H9 (cell line): ENCODE results near the gene RAB11A. TPM values are rescaled to one million over a fixed set of nuclear protein-coding genes. Genes with fewer than 3 reads are reported as not detected.

Experiments used
- DNase-seq: peaks from one replicate; pipeline ENCODE4 v3.0.0-alpha.2; 2017
- H2AFZ ChIP-seq: one replicate; pipeline ENCODE4 v1.6.1; 2013; ENCODE audit warnings: mild to moderate bottlenecking, low read length, control low read depth, moderate library complexity
- H2AK5ac ChIP-seq: 2 replicates; pipeline ENCODE4 v1.6.1; 2013; ENCODE audit warnings: low read length, control low read depth, mixed read lengths; ENCODE audit not compliant: insufficient read length
- H2BK120ac ChIP-seq: one replicate; pipeline ENCODE4 v1.6.1; 2013; ENCODE audit warnings: low read depth, mild to moderate bottlenecking, low read length, control low read depth, inconsistent platforms; ENCODE audit not compliant: poor library complexity, severe bottlenecking
- H2BK12ac ChIP-seq: 2 replicates; pipeline ENCODE4 v1.6.1; 2013; ENCODE audit warnings: low read length, control low read depth, mixed read lengths, low read depth; ENCODE audit not compliant: insufficient read length
- H2BK15ac ChIP-seq: 2 replicates; pipeline ENCODE4 v1.6.1; 2013; ENCODE audit warnings: low read depth, low read length, control low read depth
- H2BK20ac ChIP-seq: one replicate; pipeline ENCODE4 v1.6.1; 2013; ENCODE audit warnings: low read depth, mild to moderate bottlenecking, low read length, control low read depth, inconsistent platforms; ENCODE audit not compliant: poor library complexity, severe bottlenecking
- H2BK5ac ChIP-seq: 2 replicates; pipeline ENCODE4 v1.6.1; 2013; ENCODE audit warnings: low read length, control low read depth, mixed read lengths; ENCODE audit not compliant: insufficient read length
- H3K14ac ChIP-seq: 2 replicates; pipeline ENCODE4 v1.6.1; 2013; ENCODE audit warnings: low read length, control low read depth; ENCODE audit not compliant: insufficient read depth
- H3K18ac ChIP-seq: 2 replicates; pipeline ENCODE4 v1.6.1; 2013; ENCODE audit warnings: low read depth, mild to moderate bottlenecking, mixed read lengths, low read length, control low read depth; ENCODE audit not compliant: insufficient read length
- H3K23ac ChIP-seq: 2 replicates; pipeline ENCODE4 v1.6.1; 2013; ENCODE audit warnings: low read length, control low read depth, mixed read lengths, low read depth; ENCODE audit not compliant: insufficient read length
- H3K23me2 ChIP-seq: 2 replicates; pipeline ENCODE4 v1.6.1; 2013; ENCODE audit warnings: low read depth, mild to moderate bottlenecking, mixed read lengths, low read length, control low read depth; ENCODE audit not compliant: insufficient read length, poor library complexity, severe bottlenecking
- H3K27ac ChIP-seq: 2 replicates; pipeline ENCODE4 v1.5.1; 2013; ENCODE audit warnings: low read length, control low read depth, mixed read lengths, low read depth; ENCODE audit not compliant: insufficient read length
- H3K27me3 ChIP-seq: 2 replicates; pipeline ENCODE4 v1.6.1; 2013; ENCODE audit warnings: low read length, control low read depth, inconsistent platforms; ENCODE audit not compliant: insufficient read depth
- H3K4ac ChIP-seq: 2 replicates; pipeline ENCODE4 v1.6.1; 2013; ENCODE audit warnings: low read depth, mild to moderate bottlenecking, control low read depth, inconsistent platforms, low read length, moderate library complexity
- H3K4me1 ChIP-seq: 2 replicates; pipeline ENCODE4 v1.6.1; 2013; ENCODE audit warnings: low read length, control low read depth, inconsistent platforms; ENCODE audit not compliant: insufficient read depth
- H3K4me2 ChIP-seq: 2 replicates; pipeline ENCODE4 v1.6.1; 2013; ENCODE audit warnings: low read length, control low read depth, mixed read lengths; ENCODE audit not compliant: insufficient read length, insufficient read depth
- H3K56ac ChIP-seq: 2 replicates; pipeline ENCODE4 v1.6.1; 2013; ENCODE audit warnings: low read depth, mild to moderate bottlenecking, mixed read lengths, low read length, control low read depth; ENCODE audit not compliant: insufficient read length
- H3K79me1 ChIP-seq: 2 replicates; pipeline ENCODE4 v1.6.1; 2013; ENCODE audit warnings: low read depth, mild to moderate bottlenecking, moderate library complexity, low read length, control low read depth, inconsistent platforms; ENCODE audit not compliant: insufficient read depth, poor library complexity, severe bottlenecking
- H3K79me2 ChIP-seq: 2 replicates; pipeline ENCODE4 v1.6.1; 2013; ENCODE audit warnings: low read length, control low read depth, inconsistent platforms; ENCODE audit not compliant: insufficient read depth
- H3K9ac ChIP-seq: 2 replicates; pipeline ENCODE4 v1.6.1; 2013; ENCODE audit warnings: low read length, control low read depth, mixed read lengths; ENCODE audit not compliant: insufficient read length; ENCODE audit errors: extremely low read depth
- H3K9me3 ChIP-seq: one replicate; pipeline ENCODE4 v1.6.1; 2013; ENCODE audit warnings: low read depth, low read length, inconsistent platforms; ENCODE audit not compliant: control insufficient read depth
- H3T11ph ChIP-seq: one replicate; pipeline ENCODE4 v1.6.1; 2013; ENCODE audit warnings: mild to moderate bottlenecking, low read length, control low read depth, inconsistent platforms
- H4K20me1 ChIP-seq: one replicate; pipeline ENCODE4 v1.6.1; 2013; ENCODE audit not compliant: control insufficient read depth, insufficient read length, insufficient read depth
- H4K5ac ChIP-seq: 2 replicates; pipeline ENCODE4 v1.6.1; 2013; ENCODE audit warnings: low read depth, mild to moderate bottlenecking, mixed read lengths, low read length, control low read depth; ENCODE audit not compliant: insufficient read length
- H4K8ac ChIP-seq: replicated peaks from 2 replicates; pipeline ENCODE4 v1.6.1; 2013; ENCODE audit warnings: low read length, control low read depth, mixed read lengths, low read depth; ENCODE audit not compliant: insufficient read length
- H4K91ac ChIP-seq: 2 replicates; pipeline ENCODE4 v1.6.1; 2013; ENCODE audit warnings: low read depth, mild to moderate bottlenecking, moderate library complexity, mixed read lengths, low read length, control low read depth; ENCODE audit not compliant: insufficient read length
- H3K27ac Mint-ChIP-seq, 3 experiments: 2 replicates in 2 of 3; 3 replicates in 1 of 3; pipeline ENCODE4 v1.8.0; 2020 to 2021; ENCODE audit warnings: mixed read lengths in 3 of 3, mild to moderate bottlenecking in 1 of 3, moderate library complexity in 1 of 3
- H3K27me3 Mint-ChIP-seq: 2 replicates; pipeline ENCODE4 v1.8.0; 2021; ENCODE audit warnings: low read depth, mild to moderate bottlenecking, moderate library complexity, mixed read lengths
- H3K36me3 Mint-ChIP-seq, 3 experiments: 2 replicates in 2 of 3; 3 replicates in 1 of 3; pipeline ENCODE4 v1.8.0; 2020 to 2021; ENCODE audit warnings: low read depth in 3 of 3, mixed read lengths in 3 of 3; ENCODE audit not compliant: insufficient read depth in 1 of 3
- H3K4me1 Mint-ChIP-seq, 2 experiments: 2 replicates each; pipeline ENCODE4 v1.8.0; 2020; ENCODE audit warnings: mixed read lengths in 2 of 2
- H3K4me3 Mint-ChIP-seq, 2 experiments: 2 replicates in 1 of 2; 3 replicates in 1 of 2; pipeline ENCODE4 v1.8.0; 2020 to 2021; ENCODE audit warnings: mild to moderate bottlenecking in 2 of 2, mixed read lengths in 2 of 2, moderate library complexity in 1 of 2
- H3K9me3 Mint-ChIP-seq, 2 experiments: 2 replicates in 1 of 2; 3 replicates in 1 of 2; pipeline ENCODE4 v1.8.0; 2020; ENCODE audit warnings: mild to moderate bottlenecking in 2 of 2, mixed read lengths in 2 of 2, moderate library complexity in 1 of 2
- WGBS: extraction: QIAGEN DNeasy Blood & Tissue Kit; methylation state at CpG from one replicate; pipeline ENCODE4 v1.1.7; 2013; ENCODE audit warnings: missing lambda C conversion rate, low lambda C conversion rate, mixed read lengths; ENCODE audit not compliant: insufficient read length; ENCODE audit errors: extremely low coverage; 5-methylcytosine and 5-hydroxymethylcytosine counted together
- total RNA-seq: library from RNA; stranded (reverse); gene quantifications from 2 replicates; pipeline ENCODE4 v1.2.1, GENCODE V29; 2021
- TF ChIP-seq, protein P1 (sequence below): fragments of 200-600 bp; sonication (generic); conservative IDR thresholded peaks from 3 replicates; pipeline ENCODE4 v1.8.0; 2021; ENCODE audit warnings: antibody characterized with exemption, mild to moderate bottlenecking

Gene RAB11A
- total RNA-seq, 1 experiment from 2014 or later = 217 TPM

DNA sequence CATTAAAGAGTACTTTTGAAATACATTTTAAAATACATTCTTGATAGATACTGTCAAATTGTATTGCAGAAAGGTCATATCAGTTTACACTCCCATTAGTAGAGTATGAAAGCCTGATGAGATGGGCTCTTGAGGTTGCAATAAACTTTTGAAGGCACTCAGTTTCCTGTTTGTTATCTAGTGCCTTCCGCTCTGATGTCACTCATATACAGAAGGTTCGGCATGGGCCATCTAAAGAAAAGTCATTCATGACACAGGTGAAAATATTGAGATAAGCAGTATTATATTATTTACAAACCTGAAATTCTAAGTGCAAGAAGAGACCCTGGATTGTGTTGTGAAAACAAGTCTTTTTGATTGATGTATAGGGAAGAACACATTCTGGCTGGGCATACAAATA is 40.7 kb upstream of the RAB11A start:
- H3T11ph ChIP-seq = no peak overlapping the region
- Mint-ChIP-seq H3K4me3 (no peak overlapping the region), H3K4me1 (peaks cover 39 to 44% of the 10 kb centered on the region in 2 experiments), H3K27ac (no peak overlapping the region; a peak in 1 of 7 replicates), H3K27me3 (no peaks in the 10 kb centered on the region; the same call in 1 of the 2 replicates), H3K9me3 (peaks cover 0 to 3% of the 10 kb centered on the region in 2 experiments; a peak in 3 of 5 replicates), H3K36me3 (peaks cover 0 to 3% (median 0%) of the 10 kb centered on the region in 3 experiments; a peak in 3 of 7 replicates)
- H2BK12ac ChIP-seq = no peak overlapping the region
- no peak overlapping the region for H3K56ac ChIP-seq
- no peaks in the 10 kb centered on the region for H3K27me3 ChIP-seq
- H3K18ac ChIP-seq = no peak overlapping the region
- TF ChIP-seq, protein P1, sequence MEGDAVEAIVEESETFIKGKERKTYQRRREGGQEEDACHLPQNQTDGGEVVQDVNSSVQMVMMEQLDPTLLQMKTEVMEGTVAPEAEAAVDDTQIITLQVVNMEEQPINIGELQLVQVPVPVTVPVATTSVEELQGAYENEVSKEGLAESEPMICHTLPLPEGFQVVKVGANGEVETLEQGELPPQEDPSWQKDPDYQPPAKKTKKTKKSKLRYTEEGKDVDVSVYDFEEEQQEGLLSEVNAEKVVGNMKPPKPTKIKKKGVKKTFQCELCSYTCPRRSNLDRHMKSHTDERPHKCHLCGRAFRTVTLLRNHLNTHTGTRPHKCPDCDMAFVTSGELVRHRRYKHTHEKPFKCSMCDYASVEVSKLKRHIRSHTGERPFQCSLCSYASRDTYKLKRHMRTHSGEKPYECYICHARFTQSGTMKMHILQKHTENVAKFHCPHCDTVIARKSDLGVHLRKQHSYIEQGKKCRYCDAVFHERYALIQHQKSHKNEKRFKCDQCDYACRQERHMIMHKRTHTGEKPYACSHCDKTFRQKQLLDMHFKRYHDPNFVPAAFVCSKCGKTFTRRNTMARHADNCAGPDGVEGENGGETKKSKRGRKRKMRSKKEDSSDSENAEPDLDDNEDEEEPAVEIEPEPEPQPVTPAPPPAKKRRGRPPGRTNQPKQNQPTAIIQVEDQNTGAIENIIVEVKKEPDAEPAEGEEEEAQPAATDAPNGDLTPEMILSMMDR = no peak
- H2AK5ac ChIP-seq = no peak overlapping the region
- H3K4me2 ChIP-seq = no peak overlapping the region
- no peaks in the 10 kb centered on the region for H4K20me1 ChIP-seq
- no peak overlapping the region for H3K9ac ChIP-seq
- no peak overlapping the region for H3K23ac ChIP-seq
- H2BK20ac ChIP-seq = no peak overlapping the region
- no peak overlapping the region for H3K4ac ChIP-seq
- H2BK15ac ChIP-seq = no peak overlapping the region
- no peaks in the 10 kb centered on the region for H3K23me2 ChIP-seq
- no peak overlapping the region for H3K27ac ChIP-seq
- no peaks in the 10 kb centered on the region for H3K79me2 ChIP-seq
- H3K14ac ChIP-seq = no peak overlapping the region
- no peak overlapping the region for H2BK120ac ChIP-seq
- no CpG with 5 or more reads among the region's 2 CpGs for WGBS
- no peak overlapping the region for H2BK5ac ChIP-seq
- H3K4me1 ChIP-seq = peaks cover 7% of the 10 kb centered on the region; the same call in 1 of the 2 replicates
- no peak overlapping the region for H2AFZ ChIP-seq
- no peak for DNase-seq
- H3K9me3 ChIP-seq = no peaks in the 10 kb centered on the region
- H4K91ac ChIP-seq = no peak overlapping the region
- no peak overlapping the region for H4K5ac ChIP-seq
- no peaks in the 10 kb centered on the region for H3K79me1 ChIP-seq
- H4K8ac ChIP-seq = no peak overlapping the region
